ENCODE data around the gene WNT9A.
"Not testable (repeated sequence)": the region's sequence is repeated elsewhere in the genome, so short reads cannot be mapped to it uniquely, and the experiment has no call there.

Gene WNT9A

DNA sequence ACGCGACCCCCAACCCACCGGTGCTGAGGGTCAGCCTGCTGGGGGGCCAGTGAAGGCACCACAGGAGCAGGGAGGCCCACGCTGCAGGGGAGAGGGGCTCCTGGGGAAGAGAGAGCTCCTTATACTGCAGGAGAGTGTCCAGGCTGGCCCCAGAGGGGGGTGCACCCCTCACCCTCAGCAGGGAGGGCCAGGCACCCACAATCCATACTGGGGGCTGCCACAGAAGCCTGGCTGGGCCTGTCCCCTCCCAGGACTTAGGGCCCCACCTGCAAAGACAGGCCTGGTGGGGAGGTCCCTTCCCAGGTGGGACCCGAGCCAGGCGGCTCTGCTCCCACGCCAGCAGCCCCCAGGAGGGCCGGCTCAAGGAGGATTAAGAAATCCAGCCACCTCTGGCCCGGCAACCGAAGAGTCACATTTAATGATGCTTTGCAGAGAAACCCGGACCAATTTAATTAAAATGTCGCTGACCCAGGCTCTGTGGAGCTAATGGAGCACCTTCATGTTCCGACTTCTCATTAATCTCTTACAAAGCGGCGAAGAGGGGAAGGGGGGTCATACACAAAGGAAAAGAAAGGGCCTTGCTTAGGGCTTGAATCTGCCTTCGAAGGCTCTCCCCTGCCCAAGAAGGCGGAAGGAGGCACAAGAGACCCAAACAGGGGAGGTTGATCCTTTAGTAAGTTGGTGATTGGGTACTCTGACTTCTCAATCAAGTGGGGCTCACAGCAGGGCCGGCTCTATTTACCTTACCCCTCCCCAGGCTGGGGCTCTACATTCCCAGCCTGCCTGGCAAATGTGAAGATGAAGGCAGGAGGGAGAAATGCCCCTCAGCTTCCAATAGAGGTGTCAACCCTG lies 25.0 kb downstream of the WNT9A start:
- DNase-seq = no peak

GRCh38 chr1:227921461-227922185 lies 26.1 kb downstream of the WNT9A start:
- DNase-seq = no peak

DNA sequence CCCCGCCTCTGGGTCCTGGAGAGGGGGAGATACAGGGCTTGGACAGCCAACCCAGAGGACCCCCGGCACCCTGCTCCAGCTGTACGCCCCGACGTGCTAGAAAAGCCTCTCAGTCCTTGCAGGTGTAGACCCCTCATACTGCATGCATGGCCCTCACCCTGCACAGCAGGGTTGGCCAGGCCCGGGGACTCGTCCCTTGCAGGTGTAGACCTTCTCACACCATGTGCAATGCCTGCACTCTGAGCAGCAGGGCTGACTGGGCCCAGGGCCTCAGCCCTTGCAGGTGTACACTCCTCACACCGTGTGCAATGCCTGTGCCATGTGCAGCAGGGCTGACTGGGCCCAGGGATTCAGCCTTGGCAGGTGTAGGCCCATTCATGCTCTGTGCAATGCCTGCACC lies 26.8 kb downstream of the WNT9A start:
- no peak for DNase-seq

GRCh38 chr1:227920426-227920825 lies 27.3 kb downstream of the WNT9A start:
- DNase-seq = no peak

DNA sequence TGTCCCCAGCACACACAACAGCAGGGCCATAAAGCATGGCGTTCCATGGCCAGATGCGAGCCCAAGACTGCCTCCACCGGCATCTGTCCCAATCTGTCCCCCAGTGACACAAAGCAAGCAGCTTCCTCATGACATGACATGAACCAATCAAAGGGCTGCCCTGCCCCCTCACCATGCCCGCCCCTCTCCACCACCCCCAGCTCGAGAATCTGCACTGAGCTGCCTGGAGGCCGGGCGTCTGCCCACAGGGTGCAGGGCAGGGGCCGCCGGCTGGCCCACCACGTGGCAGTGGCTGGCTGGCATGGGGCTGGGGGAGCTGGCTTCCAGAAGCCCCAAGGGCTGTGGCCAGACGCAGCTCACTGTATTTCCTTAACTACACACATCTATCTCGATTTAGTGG lies 27.8 kb downstream of the WNT9A start:
- no peak for DNase-seq

GRCh38 chr1:227918736-227919135 lies 29.0 kb downstream of the WNT9A start:
- DNase-seq = no peak

DNA sequence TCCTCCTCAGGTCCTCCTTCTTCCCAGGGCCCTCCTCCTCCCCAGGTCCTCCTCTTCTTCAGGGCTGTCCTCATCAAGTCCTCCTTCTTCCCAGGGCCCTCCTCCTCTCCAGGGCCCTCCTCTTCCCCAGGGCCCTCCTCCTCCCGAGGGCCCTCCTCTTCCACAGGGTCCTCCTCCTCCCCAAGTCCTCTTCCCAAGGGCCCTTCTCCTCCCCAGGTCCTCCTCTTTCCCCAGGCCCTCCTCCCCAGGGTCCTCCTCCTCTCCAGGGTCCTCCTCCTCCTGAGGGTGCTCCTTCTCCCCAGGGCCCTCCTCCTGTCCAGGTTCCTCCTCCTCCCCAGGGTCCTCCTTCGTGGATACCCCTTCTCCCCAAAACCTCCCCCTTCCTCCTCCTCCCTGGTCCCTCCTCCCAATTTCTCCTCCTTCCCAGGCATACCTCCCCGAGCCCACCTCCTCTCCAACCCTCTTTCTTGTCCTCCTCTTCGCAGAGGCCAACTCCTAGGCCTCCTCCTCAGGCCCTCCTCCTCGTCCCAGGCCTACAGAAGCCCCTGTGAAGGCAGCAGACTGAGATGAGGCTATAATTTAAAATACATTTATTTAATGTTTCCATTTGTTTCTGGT lies 29.5 kb downstream of the WNT9A start:
- no peak for DNase-seq

GRCh38 chr1:227917081-227917950 lies 30.4 kb downstream of the WNT9A start:
- no peak for DNase-seq

DNA sequence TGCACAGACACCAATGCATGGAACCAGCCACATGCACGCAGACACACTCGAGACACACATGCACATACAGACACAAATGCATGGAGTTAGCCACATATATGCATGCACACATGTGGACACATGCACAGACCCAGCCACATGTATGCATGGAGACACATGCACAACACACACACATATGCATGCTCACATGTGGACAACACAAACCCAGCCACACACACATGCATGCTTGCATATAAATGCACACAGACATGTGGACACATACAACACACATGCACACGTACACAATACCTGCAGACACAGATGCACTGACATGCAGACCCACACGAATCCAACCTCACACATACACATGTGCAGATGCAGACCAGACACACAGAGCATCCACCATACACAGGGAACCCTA lies 31.1 kb downstream of the WNT9A start:
- no peak for DNase-seq

- DNase-seq = no peak
These were observed 31.9 kb downstream of the WNT9A start for GRCh38 chr1:227915564-227916553.

DNA sequence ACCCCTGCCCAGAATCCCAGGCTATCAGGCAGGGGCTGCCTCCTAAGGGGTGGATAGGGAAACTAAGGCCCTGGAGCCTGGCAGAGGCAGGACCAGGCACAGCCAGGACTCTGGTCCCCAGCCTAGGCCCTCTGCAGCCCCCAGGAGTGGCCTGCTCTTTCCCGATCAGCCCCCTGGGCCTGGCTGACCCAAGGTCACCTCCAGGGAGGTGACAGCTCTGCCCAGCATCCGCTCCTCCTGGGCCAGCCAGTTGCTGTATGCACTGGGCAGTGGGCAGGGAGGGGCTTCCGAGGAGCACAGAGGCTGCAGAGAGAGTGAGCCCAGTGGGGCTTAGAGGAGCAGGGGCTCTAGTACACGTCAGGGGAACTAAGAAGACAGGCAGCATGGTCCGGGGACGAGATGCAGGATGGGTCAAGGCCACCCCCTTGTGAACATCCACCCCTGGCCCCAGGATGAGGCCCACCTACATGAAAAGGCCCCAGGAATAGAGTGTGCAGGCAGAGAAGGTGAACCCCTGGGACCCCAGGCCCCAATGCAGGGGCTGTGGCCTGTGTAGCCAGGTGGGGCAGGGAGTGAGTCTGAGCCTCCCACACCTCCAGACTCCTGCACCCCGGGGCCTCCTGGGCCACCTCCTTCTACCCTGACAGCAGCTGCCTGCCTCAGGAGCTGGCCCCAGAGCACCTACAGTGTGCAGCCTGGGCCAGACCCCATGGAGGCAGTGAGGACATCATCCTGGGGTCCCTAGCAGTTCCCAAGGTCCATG lies 32.8 kb downstream of the WNT9A start:
- DNase-seq = no peak

DNA sequence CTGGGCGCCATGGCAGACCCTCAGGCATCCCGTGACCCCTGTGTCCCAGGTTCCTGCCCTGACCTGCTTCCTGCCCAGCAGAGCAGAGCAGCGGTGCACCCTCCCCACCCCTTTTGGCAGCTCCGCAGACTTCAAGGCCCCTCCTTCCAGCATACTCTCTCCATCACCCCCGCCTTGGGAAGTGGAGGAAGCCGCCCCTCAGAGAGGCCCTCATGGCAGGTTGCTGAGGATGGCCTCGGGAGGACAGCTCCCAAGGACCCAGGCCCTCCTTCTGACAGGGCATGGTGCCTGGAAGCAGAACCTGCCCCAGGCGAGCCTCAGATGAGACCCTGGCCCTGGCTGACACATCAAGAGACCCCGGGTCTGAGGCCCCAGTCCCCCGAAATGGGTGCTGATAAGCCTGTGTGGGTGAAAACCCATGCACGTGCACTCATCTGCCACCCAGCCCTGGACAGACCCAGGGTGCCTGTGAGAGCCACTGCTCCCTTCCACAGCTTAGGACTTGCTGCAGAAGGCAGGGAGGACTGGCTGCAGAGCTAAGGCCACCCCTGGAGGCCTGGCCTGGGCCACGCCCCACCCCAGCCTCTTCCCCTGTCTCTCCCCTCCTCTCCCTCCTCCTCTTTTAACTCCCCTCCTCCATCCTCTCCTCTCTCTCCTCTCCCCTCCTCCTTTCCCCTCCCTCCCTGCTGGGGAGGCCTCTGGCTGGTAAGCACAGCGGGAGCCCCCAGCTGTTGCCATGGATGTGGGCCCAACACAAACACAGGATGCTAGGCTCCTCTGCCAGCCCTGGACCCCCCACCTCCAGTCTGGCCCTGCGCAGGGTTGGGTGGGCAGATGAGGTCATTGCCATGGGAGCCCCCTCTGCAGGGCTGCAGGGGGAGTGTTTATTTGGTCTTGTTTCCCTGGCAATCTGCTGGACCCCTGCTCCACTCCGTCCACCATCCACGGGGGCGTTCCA lies 33.7 kb downstream of the WNT9A start:
- no peak for DNase-seq

DNA sequence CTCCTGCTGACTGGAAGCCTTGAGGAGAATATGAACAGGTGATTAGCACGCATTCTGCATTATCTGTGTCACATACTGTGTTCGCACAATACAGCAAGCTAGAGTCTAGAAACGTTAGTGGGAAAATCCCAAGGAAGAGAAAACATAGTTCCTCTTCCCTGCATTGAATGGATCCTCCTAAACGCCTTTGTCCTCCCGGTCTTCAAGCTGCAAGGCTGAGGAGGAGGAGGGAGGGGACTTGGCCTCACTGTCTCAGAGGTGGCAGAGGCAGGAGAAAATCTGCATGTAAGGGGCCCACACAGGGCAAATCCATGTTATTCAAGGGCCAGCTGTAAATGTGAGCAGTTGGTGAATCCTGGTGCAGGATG lies 34.4 kb downstream of the WNT9A start:
- DNase-seq = no peak

- DNase-seq = no peak
These were observed 34.9 kb downstream of the WNT9A start for GRCh38 chr1:227912866-227913265.

- DNase-seq = no peak
These were observed 36.4 kb downstream of the WNT9A start for GRCh38 chr1:227911376-227911775.

DNA sequence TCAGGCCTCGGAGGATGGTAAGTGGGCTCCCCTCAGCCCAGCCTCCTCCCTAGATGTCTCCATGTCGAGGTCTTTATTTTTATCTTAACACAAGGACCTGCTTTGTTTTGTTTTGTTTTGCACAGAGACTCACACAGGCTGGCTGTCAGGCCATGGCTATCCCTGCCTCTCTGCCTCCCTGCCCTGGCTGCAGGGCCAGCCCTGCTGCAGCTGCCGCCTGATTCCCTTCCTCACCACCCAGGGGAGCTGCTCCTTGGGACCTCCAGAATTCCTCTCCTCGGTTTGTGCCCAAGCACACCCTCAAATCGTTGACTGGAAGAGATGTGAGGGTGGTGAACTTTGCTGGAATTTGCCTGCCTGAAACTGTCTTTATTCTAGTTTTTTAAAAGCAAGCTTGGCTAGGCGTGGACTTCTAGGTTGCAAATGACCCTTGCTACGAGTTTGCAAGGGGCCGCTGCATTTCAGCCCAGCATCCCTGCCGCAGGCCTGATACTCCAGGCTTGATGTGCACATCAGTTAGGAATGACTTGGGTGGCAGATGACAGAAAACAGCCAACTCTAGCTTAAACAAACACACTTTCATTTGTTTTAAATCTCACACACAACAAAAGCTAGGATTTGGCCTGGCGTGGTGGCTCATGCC lies 37.1 kb downstream of the WNT9A start:
- no peak for DNase-seq

DNA sequence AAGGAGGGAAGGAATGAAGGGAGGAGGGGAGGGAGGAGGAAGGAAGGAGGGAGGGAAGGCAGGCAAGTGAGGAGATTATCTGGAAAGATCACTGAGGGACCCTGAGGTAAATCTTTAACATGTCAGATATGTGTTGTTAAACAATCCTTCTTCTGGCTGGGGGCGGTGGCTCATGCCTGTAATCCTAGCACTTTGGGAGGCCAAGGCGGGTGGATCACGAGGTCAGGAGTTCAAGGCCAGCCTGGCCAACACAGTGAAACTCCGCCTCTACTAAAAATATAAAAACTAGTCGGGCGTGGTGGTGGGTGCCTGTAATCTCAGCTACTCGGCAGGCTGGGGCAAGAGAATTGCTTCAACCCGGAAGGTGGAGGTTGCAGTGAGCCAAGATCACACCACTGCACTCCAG lies 37.8 kb downstream of the WNT9A start:
- DNase-seq = not testable (repeated sequence)

GRCh38 chr1:227909188-227909587 lies 38.5 kb downstream of the WNT9A start:
- no peak for DNase-seq

GRCh38 chr1:227908359-227908758 lies 39.4 kb downstream of the WNT9A start:
- DNase-seq = no peak

Measured in activated gamma-delta T cell treated with Interleukin-2 at 50 U/mL for 16 hours (primary cell).